Measurements from ENCODE around the gene MOB3A.

Gene MOB3A

GRCh38 chr19:2077398-2077797 lies 18.7 kb downstream of the MOB3A start:
- TF ChIP-seq CTCF (IDR thresholded peaks at IDR 0.05; ENCODE audit: low read depth, low read length, missing control alignments), result no peak
- no peak for DNase-seq (ENCODE audit: low read depth)
- in situ Hi-C loops (cut with HindIII; ENCODE audit: low sequenced_read_pairs), result no loop called here
- no peak overlapping the region for H3K4me3 ChIP-seq (ENCODE audit: low read depth, low read length)

GRCh38 chr19:2076526-2076944 lies 19.6 kb downstream of the MOB3A start:
- no peak overlapping the region for H3K4me3 ChIP-seq (ENCODE audit: low read depth, low read length)
- no peak for DNase-seq (ENCODE audit: low read depth)
- TF ChIP-seq CTCF (IDR thresholded peaks at IDR 0.05; ENCODE audit: low read depth, low read length, missing control alignments), result no peak
- in situ Hi-C loops (cut with HindIII; ENCODE audit: low sequenced_read_pairs), result no loop called here

- in situ Hi-C loops (cut with HindIII; ENCODE audit: low sequenced_read_pairs), result no loop called here
- H3K4me3 ChIP-seq (ENCODE audit: low read depth, low read length), result no peak overlapping the region
- DNase-seq (ENCODE audit: low read depth), result no peak
- TF ChIP-seq CTCF (IDR thresholded peaks at IDR 0.05; ENCODE audit: low read depth, low read length, missing control alignments), result no peak
These were observed 23.2 kb downstream of the MOB3A start for GRCh38 chr19:2072757-2073551.

- in situ Hi-C loops (cut with HindIII; ENCODE audit: low sequenced_read_pairs), result no loop called here
- no peak overlapping the region for H3K4me3 ChIP-seq (ENCODE audit: low read depth, low read length)
- no peak for TF ChIP-seq CTCF (IDR thresholded peaks at IDR 0.05; ENCODE audit: low read depth, low read length, missing control alignments)
- no peak for DNase-seq (ENCODE audit: low read depth)
These were observed 25.0 kb downstream of the MOB3A start for GRCh38 chr19:2070986-2071673.

GRCh38 chr19:2070436-2070827 lies 25.7 kb downstream of the MOB3A start:
- H3K4me3 ChIP-seq (ENCODE audit: low read depth, low read length), result no peak overlapping the region
- no peak for DNase-seq (ENCODE audit: low read depth)
- in situ Hi-C loops (cut with HindIII; ENCODE audit: low sequenced_read_pairs), result no loop called here
- TF ChIP-seq CTCF (IDR thresholded peaks at IDR 0.05; ENCODE audit: low read depth, low read length, missing control alignments), result no peak

- no peak for TF ChIP-seq CTCF (IDR thresholded peaks at IDR 0.05; ENCODE audit: low read depth, low read length, missing control alignments)
- DNase-seq (ENCODE audit: low read depth), result no peak
- no peak overlapping the region for H3K4me3 ChIP-seq (ENCODE audit: low read depth, low read length)
- in situ Hi-C loops (cut with HindIII; ENCODE audit: low sequenced_read_pairs), result no loop called here
These were observed 31.2 kb downstream of the MOB3A start for GRCh38 chr19:2064788-2065524.
